HCT116 (cell line): ENCODE measurements around the gene TSC1. TPM values are rescaled to one million over a fixed set of nuclear protein-coding genes. Genes with fewer than 3 reads are reported as not detected.

Experiments
- ATAC-seq: fragments of 200-7000 bp; cut with Tn5 transposase; 2 replicates; pipeline ENCODE4 v1.9.1; 2020; ENCODE audit warnings: mild to moderate bottlenecking, moderate library complexity
- BruUV-seq: library from RNA; stranded (reverse); fragments of 400-500 nt; replicated peaks from 2 replicates; lab custom pipeline; 2021; lab: Mats Ljungman, UMichigan
- CTCF ChIA-PET: fragments of 300-600 bp; sonication (Branson Sonifier 250); formaldehyde crosslinking; loops from one replicate; lab custom pipeline; 2021; ENCODE audit warnings: antibody characterized with exemption; lab: Charles Lee
- POLR2A ChIA-PET: fragments of 300-600, 350-600 bp; sonication (Branson Sonifier 250); formaldehyde crosslinking; loops from one replicate; lab custom pipeline; 2021; ENCODE audit warnings: antibody characterized with exemption; lab: Charles Lee
- RAD21 ChIA-PET, 2 experiments: fragments of 300-600 bp; sonication (Branson Sonifier 250); formaldehyde crosslinking; loops; one replicate each; lab custom pipeline; 2023; ENCODE audit warnings: low total read pairs in 2 of 2; ENCODE audit not compliant: uncharacterized antibody in 2 of 2, unreplicated experiment in 2 of 2, low non-redundant PET in 1 of 2; lab: Charles Lee
- DNase-seq: peaks from one replicate; pipeline ENCODE4 v3.0.0-alpha.2; 2010; ENCODE audit warnings: low read depth, low spot score
- H2AFZ ChIP-seq: fragments of 200-600 bp; shearing (Covaris generic), sonication (generic); 2 replicates; pipeline ENCODE4 v1.6.1; 2017; ENCODE audit warnings: low read depth, mixed run types, mixed read lengths, antibody characterized with exemption, low read length; ENCODE audit not compliant: poor library complexity, severe bottlenecking
- H3K27ac ChIP-seq: 2 replicates; pipeline ENCODE4 v1.5.1; 2012; ENCODE audit warnings: low read depth, low read length
- H3K27me3 ChIP-seq: fragments of 200-600 bp; sonication (generic); 2 replicates; pipeline ENCODE4 v1.6.1; 2016; ENCODE audit warnings: mixed run types, low read length, mixed read lengths; ENCODE audit not compliant: insufficient read depth
- H3K36me3 ChIP-seq, 2 experiments: fragments of 200-500 bp in 1 of 2; fragments of 200-600 bp in 1 of 2; sonication (Bioruptor generic) in 1 of 2; sonication (generic) in 1 of 2; 2 replicates each; pipeline versions ENCODE4 v1.5.1 to v1.6.1; 2014 to 2016; ENCODE audit warnings: low read length in 2 of 2, inconsistent platforms in 1 of 2, mixed read lengths in 1 of 2, mixed run types in 1 of 2; ENCODE audit not compliant: insufficient read depth in 2 of 2, control insufficient read depth in 1 of 2
- H3K4me1 ChIP-seq, 2 experiments: fragments of 200-600 bp in 1 of 2; sonication (generic) in 1 of 2; 2 replicates each; pipeline versions ENCODE4 v1.5.1 to v1.6.1; 2012 to 2017; ENCODE audit warnings: low read length in 2 of 2, inconsistent platforms in 1 of 2, mild to moderate bottlenecking in 1 of 2, mixed read lengths in 1 of 2, mixed run types in 1 of 2, moderate library complexity in 1 of 2; ENCODE audit not compliant: insufficient read depth in 2 of 2, control insufficient read depth in 1 of 2
- H3K4me2 ChIP-seq: fragments of 200-600 bp; sonication (generic); 2 replicates; pipeline ENCODE4 v1.6.1; 2017; ENCODE audit warnings: mixed run types, low read length, mixed read lengths
- H3K4me3 ChIP-seq, 2 experiments: fragments of 200-600 bp in 1 of 2; sonication (generic) in 1 of 2; replicated peaks in 1 of 2; 2 replicates each; pipeline ENCODE4 v1.5.1; 2011 to 2016; ENCODE audit warnings: low read length in 2 of 2, control low read depth in 1 of 2, low read depth in 1 of 2, mild to moderate bottlenecking in 1 of 2, mixed read lengths in 1 of 2, mixed run types in 1 of 2
- H3K79me2 ChIP-seq: fragments of 200-600 bp; sonication (generic); 2 replicates; pipeline ENCODE4 v1.6.1; 2017; ENCODE audit warnings: mild to moderate bottlenecking, mixed run types, low read length, moderate library complexity, mixed read lengths; ENCODE audit not compliant: insufficient read depth
- H3K9ac ChIP-seq: fragments of 200-600 bp; sonication (generic); 2 replicates; pipeline ENCODE4 v1.6.1; 2016; ENCODE audit warnings: low read length, mixed read lengths
- H3K9me2 ChIP-seq: fragments of 200-600 bp; sonication (generic), shearing (Covaris generic); 2 replicates; pipeline ENCODE4 v1.6.1; 2017; ENCODE audit warnings: mixed run types, mild to moderate bottlenecking, moderate library complexity; ENCODE audit not compliant: insufficient read depth
- H3K9me3 ChIP-seq, 2 experiments: fragments of 200-500 bp in 1 of 2; fragments of 200-600 bp in 1 of 2; sonication (Bioruptor generic) in 1 of 2; sonication (generic) in 1 of 2; 2 replicates each; pipeline ENCODE4 v1.6.1; 2014 to 2017; ENCODE audit warnings: low read length in 2 of 2, mixed read lengths in 2 of 2, inconsistent platforms in 1 of 2, low read depth in 1 of 2, mild to moderate bottlenecking in 1 of 2, mixed run types in 1 of 2, moderate library complexity in 1 of 2; ENCODE audit not compliant: control insufficient read depth in 1 of 2, insufficient read depth in 1 of 2
- H4K20me1 ChIP-seq: fragments of 200-600 bp; sonication (generic), shearing (Covaris generic); 2 replicates; pipeline ENCODE4 v1.6.1; 2017; ENCODE audit warnings: mixed run types, mild to moderate bottlenecking, moderate library complexity; ENCODE audit not compliant: insufficient read depth
- CTCF ChIP-seq, 3 experiments: fragments of 200-600 bp in 1 of 3; sonication (generic) in 1 of 3; IDR thresholded peaks in 2 of 3; conservative IDR thresholded peaks in 1 of 3; 2 replicates each; pipeline ENCODE4 v1.5.1; 2012 to 2017; ENCODE audit warnings: low read depth in 2 of 3, low read length in 2 of 3, antibody characterized with exemption in 1 of 3, borderline replicate concordance in 1 of 3, control low read depth in 1 of 3, mild to moderate bottlenecking in 1 of 3, mixed read lengths in 1 of 3, mixed run types in 1 of 3, moderate library complexity in 1 of 3; ENCODE audit not compliant: insufficient read depth in 1 of 3
- ELF1 ChIP-seq: IDR thresholded peaks from 2 replicates; pipeline ENCODE4 v1.6.1; 2012; ENCODE audit warnings: low read depth, borderline replicate concordance
- EZH2 ChIP-seq: fragments of 200-600 bp; sonication (generic); IDR thresholded peaks from 2 replicates; pipeline ENCODE4 v1.6.1; 2017; ENCODE audit warnings: antibody characterized with exemption, mixed run types
- POLR2AphosphoS5 ChIP-seq: IDR thresholded peaks from 2 replicates; pipeline ENCODE4 v1.6.1; 2011; ENCODE audit warnings: mild to moderate bottlenecking, low read depth, low read length, moderate library complexity
- RAD21 ChIP-seq: IDR thresholded peaks from 2 replicates; pipeline ENCODE4 v1.6.1; 2012; ENCODE audit warnings: low read depth, mild to moderate bottlenecking
- SIN3A ChIP-seq: IDR thresholded peaks from 2 replicates; pipeline ENCODE4 v1.6.1; 2012; ENCODE audit warnings: low read depth
- intact Hi-C: fragments of 100-400 bp; cut with micrococcal nuclease; formaldehyde crosslinking; loops from 2 replicates; pipeline ENCODE4 v1.10.0; 2022
- total RNA-seq: library from RNA; stranded (reverse); gene quantifications from one replicate; pipeline ENCODE4 v1.2.1, GENCODE V29; 2021; ENCODE audit not compliant: unreplicated experiment

Gene TSC1
- total RNA-seq, 1 experiment from 2014 or later: 34.5 TPM

- Histone ChIP-seq H3K9ac (no peak overlapping the region), H3K4me3 (no peak overlapping the region), H3K4me2 (no peak overlapping the region), H3K9me3 (no peaks in the 10 kb centered on the region), H3K27me3 (no peaks in the 10 kb centered on the region), H3K79me2 (no peaks in the 10 kb centered on the region), H3K4me1 (no peaks in the 10 kb centered on the region), H4K20me1 (no peaks in the 10 kb centered on the region), H3K36me3 (no peaks in the 10 kb centered on the region), H3K9me2 (no peaks in the 10 kb centered on the region), H3K27ac (no peak overlapping the region), H2AFZ (no peak overlapping the region)
- ChIA-PET POLR2A (no interaction called here), CTCF (no interaction called here), RAD21 (no interaction called here)
- no TSS peak for BruUV-seq
- DNase-seq: no peak
- intact Hi-C loops: no loop called here
- TF ChIP-seq CTCF (IDR thresholded peaks at IDR 0.05 in 2 of 3, conservative IDR thresholded peaks at IDR 0.05 in 1 of 3; ENCODE audit: borderline replicate concordance in 1 of 3, insufficient read depth in 1 of 3, low read depth in 2 of 3, low read length in 2 of 3): no peak
- no peak for TF ChIP-seq POLR2AphosphoS5
- no peak for TF ChIP-seq SIN3A
- TF ChIP-seq RAD21: no peak
- no peak for TF ChIP-seq ELF1
- TF ChIP-seq EZH2: no peak
- ATAC-seq: no peak
Measured at GRCh38 chr9:132846918-132847515, 97.4 kb downstream of the TSC1 start.
